HG03097 (cell line): ENCODE data around the gene ANK2.
"Not testable (repeated sequence)": the region's sequence is repeated elsewhere in the genome, so short reads cannot be mapped to it uniquely, and the experiment has no call there.

Experiments
- ATAC-seq: cut with Tn5 transposase; IDR thresholded peaks from one replicate; pipeline ENCODE4 v1.9.1; 2021; ENCODE audit not compliant: unreplicated experiment, low FRiP score

ANK2 gene

DNA sequence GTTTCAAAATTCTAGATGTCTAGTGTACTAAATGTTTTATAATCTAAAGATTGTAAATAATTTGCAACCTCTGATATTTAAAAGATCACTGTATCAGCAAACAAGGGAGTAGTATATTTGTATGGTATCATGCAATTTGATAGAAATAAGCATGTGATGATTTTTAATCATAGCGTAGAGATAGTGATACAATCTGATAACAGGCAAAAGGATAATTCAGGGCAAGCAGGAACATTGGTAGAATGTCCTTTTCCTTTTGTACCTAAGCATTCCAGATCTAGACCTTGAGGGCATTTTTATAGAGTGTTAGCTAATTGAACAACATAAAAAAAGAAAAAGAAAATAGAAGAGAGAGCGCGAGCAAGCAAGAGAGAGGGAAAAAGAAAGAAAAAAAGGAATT, 1.4 kb downstream of the ANK2 start:
- ATAC-seq, result no peak

DNA sequence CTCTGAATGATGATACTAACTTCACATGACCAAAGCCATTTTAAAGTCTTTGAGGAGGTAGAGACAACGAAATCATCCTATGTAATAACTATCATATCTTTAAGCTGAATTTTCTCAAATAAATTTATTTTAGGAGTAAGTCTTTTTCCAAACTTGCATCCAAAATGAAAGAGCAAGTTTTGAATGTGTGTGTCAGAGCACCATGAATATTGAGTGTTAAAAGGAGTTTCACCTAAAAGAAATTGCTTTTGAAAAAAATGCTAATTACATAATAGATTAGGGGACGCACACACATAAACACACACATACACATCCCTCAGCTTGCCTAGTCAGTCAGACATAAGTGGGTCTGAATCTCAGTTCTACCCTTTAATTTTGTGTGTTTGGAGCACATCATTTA, 1.9 kb downstream of the ANK2 start:
- no peak for ATAC-seq

DNA sequence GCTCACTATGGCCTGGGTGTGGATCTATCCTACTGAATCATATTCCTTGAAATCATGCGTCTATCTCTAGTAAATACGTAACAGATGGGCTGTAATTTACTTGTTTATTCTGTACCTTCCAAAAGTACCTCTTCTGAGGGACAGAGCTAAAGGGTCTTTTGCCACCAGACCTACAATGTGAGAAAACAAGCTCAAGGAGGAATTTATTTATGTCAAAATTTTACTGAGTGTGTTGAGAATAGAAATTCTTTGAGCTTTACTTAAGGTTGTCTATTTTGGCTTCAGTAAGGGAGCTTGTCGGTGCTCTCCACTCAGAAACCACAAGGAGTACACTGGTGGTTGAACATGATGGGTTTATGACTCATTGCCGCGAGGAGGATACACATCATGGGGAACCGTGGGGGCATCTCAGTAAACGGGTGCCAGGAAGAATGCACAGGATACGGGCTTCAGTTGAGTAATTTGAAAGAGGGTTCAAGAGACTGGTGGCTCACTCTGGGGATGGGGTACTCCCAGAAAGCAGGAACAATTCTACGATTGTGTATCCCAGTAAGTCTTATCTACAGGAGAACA, 3.0 kb downstream of the ANK2 start:
- ATAC-seq, result peak; percentile 74

DNA sequence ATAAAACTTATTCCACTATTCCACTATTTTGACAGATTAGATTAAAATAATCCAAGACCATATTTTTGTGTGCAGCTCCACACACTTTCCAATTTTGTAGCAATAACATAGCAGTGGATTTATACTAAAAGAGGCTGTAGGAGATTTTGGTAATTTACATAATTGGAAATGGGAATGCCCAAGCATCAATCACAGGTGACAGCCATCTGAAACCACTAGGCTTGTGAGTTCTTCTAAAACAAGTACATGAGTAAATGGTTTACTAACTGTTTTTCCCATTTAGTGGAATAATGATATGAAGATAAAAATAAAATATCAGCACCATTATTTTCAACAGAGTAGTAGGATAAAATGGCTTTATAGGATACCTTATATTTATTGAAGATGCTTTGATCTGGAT, 4.4 kb downstream of the ANK2 start:
- no peak for ATAC-seq

DNA sequence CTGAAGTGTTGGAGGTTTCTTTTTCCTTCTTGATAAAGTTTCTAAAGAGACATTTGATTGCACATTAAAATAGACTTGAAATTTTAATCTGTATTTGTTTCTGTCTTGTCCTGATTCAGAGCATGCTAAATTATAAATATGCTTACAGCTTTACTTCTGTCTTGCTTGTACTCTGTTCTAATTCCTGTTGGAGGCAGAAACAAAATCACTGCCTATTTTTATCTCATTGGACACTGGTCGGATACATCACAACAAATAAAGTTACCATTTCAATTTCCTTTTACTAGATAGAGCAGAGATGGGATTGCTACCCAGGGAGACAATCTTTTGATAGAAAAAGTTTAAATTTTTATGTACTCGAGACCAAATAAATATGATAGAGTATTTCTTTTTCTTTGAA, 6.9 kb downstream of the ANK2 start:
- no peak for ATAC-seq

DNA sequence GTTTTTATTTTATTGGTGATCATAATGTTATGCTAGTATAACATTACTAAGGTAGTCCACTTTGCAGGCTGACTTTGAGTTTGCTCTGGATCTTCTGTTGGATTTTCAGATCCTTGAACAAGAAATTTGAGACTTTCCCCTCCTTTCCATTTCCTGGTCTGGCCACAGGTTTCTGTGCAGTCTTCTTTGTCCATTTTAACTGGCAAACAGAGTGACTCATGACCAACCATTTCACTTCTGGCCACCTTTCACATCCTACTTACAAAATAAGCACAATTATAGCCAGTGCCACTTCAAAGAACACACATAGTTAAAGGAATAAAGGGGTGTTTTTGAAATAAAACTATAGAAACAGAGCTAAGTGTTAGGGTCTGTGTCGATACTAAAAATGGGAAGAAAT, 8.4 kb downstream of the ANK2 start:
- no peak for ATAC-seq

DNA sequence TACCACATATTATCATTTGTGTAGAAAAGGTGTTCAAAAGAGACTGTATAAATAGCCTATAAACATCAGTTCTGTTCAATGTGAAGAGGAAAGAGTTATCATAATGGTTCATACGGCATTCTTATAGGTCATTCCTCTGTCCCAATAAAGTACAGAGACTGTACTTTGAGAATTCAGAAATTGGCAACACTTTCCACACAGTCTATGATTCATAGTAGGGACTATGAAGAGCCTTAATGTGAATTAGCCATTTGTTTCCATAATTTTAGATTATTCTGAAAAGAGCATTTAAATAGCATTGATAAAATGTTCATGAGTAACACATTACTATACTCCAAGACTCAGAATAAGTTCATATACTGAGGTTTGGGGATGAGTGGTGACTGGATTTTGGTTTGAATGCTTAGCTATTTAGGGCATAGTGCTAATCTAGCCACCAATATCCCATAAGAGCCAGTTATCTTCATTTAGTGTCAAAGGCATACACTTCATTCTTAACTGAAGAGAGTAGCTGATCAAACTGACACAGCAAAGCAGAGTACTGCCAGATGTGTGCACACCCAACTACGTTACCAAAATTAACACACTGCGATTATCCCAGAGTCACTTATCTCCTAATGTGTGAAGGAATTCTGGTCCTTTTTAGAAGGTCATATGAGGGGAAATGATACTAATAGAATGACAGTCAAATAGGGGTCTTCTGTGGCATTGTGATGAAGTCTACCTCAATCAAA, 10.2 kb downstream of the ANK2 start:
- ATAC-seq, result no peak

DNA sequence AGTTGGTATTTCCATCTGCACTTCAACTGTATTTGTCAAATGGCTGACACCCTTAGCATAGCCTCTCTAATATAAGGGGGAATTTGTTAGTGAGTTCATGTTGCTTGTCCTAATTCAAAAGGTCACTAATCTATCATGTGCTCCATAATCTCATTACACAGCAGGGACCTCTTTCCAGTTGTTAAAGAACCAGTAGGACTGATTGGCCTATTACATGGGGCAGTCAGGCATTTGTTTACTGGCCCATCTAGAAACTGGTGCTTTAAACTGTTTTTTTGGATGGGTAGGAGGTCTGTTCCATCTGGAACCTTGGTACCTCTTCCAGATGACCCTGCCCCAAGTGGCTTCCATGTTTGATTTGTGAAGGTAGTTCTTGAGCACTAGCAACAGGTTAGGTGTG, 11.4 kb downstream of the ANK2 start:
- ATAC-seq, result no peak

DNA sequence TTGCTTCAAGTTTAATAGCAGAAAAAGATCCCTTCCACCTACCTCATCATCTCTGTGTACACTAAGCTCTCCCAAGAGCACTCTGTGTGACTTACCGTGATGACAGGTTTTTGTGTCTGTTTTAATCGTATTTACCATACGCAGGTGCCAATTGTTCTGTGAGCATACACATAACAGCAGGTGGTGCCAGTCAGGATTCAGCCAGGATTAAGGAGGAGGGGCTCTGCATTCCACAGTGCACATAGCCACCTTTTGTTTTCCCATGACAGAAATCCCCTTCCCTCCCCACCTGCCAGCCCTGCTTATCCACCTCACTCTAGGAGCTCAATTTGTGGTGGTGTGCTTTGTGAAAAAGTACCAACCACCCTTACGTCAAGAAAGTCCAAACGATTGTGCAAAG, 14.8 kb downstream of the ANK2 start:
- no peak for ATAC-seq

DNA sequence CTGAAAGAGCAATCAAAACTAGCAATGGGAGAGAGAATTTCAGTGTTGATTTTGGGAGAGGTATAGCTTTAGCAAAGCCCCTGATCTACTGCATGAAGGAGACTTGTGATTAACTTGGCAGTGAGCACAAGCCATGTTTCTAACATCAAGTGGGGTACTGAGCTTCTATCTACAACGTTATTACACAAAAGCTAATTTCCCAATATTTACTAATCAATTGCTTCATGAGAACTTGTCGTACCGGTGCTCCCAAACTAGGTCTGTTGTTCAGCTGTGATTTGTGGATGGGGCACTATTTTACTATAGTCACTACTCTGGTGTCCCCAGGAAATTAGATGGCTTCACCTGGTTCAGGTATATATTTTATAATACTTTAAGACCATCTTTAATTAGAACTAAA, 16.2 kb downstream of the ANK2 start:
- ATAC-seq, result no peak

DNA sequence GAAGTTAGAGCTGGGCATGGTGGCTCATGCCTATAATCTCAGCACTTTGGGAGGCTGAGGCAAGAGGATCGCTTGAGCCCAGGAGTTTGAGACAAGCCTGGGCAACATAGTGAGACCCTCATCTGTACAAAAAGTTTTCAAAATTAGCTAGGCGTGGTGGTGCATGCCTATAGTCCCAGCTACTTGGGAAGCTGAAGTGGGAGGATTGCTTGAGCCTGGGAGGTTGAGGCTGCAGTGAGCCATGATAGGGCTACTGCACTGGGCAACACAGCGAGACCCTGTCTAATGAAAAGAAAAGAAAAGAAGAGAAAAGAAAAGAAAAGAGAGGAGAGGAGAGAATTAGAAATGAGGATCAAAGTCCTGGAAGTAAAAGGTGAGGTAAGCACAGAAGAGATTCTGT, 19.3 kb downstream of the ANK2 start:
- not testable (repeated sequence) for ATAC-seq

DNA sequence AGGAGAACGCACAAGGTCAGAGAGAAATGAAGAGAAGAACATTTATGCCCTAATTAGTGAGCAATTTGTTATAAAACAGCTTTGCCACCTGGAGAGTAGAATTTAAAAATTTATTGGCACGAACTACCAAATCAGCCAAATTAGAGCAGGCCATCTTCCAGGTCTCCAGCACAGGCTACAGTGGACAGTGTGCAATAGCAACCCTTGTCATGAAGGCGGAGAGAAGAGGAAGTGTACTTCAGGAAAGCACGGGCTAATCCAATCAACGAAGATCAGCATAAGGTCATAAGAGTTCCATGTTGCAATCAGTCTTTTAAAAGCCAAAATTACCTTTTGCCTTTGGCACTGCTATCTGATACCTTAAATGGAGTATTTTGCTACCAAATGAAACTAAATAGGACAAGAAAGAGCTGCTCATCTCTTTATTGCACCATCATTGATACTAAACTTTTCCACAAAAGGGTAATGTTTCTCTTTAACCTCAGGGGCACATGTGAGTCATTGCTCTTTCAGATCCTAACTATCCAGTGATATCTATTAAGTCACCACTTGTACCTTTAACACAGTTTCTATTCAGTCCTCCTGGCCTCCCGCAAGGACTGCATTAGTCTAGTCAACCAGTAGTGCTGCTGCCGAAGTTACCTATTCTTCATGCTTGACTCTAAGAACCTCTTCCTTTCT, 19.9 kb downstream of the ANK2 start:
- ATAC-seq, result no peak

DNA sequence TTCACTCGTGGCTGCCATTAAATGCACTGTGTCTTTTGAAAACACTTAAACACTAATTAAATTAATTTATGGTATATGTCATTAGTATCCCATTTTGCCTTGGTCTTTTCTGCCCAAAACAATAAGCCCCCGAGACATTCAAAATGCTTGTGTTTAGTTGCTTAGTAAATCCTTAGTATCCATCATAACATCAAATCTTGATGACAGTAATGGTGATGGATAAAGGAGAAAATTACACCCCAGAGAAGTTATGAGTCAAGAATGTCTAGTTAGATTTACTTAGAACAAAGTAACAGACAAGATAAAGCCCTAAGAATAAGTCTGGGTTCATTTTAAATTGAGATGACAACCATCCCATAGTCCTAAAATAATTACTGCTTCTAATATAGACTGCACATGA, 21.3 kb downstream of the ANK2 start:
- no peak for ATAC-seq

DNA sequence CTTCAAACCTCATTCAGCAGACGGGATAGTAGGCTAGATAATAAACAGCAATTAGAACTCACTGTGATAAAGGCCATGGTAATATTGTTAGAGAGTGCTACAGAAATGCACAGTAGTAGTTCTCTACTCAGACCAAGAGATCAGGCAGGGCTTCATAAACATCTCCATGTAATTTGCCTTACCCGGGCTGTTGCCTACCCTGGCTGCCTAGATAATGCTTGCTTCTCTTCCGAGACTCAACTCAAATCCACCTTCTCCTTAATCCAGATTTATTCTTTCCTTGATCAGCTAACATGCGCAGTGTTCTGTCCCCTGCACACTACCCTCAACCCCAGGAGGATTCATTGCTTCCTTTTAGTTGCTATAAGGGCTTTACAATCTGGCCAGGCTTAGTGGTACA, 21.8 kb downstream of the ANK2 start:
- no peak for ATAC-seq

DNA sequence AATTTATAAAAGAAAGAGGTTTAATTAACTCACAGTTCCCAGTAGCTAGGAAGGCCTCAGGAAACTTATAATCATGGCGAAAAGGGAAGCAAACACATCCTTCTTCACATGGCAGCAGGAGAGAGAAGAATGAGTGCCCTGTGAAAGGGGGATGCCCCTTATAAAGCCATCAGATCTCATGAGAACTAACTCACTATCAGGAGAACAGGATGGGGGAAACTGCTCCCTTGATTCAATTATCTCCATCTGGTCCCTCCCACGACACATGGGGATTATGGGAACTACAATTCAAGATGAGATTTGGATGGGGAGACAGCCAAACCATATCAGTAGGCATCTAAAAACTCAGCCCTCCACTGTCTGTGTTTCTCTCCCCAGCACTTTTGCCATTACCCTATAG, 22.4 kb downstream of the ANK2 start:
- ATAC-seq, result no peak

DNA sequence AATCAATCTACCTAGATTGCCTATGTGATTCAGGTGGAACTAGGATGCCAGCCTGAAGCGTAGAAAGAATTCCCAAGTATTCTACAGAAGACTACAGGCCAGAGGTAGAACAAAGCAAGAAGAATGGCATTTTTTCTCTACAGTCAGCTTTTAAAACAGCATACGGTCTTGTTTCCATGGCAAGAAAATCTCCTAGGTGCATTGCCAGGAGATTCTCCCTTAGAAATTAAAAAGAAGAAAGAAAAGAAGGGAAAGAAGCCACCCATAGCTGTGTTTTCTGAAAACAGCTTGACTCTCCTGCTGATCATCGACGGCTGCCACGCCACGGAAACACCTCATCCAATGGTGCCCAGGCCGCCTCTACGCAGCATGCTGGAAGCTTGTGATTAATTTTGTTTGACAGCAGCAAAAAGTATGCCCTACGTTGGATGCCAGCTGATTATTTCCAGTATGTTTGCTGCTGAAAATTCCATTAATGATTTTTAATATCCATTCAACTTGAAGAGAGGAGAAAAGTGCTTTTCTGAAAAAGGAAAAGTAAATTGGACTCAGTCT, 24.1 kb downstream of the ANK2 start:
- no peak for ATAC-seq

DNA sequence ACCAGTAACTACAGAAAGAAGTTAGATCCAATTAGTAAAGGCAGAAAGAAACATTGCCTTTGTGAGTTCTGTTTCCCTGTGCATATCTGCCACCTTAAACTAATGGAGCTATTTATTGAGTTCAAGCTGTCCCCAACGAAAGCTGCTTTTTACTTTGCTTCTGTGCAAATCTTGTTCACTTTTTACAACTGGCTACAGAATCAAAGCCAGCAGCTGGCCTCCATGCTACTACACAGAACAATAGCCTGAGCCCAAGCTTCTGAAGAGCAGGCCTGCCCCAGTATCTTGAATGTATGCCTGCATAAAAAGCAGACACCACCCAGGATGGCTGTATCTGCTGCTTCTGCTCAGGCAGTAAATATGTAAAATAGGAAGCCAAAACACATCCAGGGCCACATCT, 28.1 kb downstream of the ANK2 start:
- ATAC-seq, result no peak

DNA sequence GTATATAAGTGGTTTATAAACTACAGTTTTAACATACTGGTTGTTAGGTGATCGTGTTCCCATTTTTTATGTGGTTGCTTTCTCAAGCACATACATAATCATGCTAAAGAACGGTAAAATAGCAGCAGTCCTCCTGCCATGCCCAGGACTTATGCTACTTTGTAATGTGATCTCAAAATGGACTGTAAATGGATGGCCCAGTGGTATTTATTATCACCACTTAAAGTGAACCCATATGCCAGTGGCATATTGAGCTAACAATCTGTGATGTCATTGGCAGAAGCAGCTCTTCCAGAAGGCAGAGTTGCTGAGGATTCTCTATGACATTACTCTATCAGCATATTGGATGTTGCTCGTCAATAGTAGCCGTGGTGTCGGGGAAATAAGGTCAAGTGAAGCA, 28.6 kb downstream of the ANK2 start:
- ATAC-seq, result no peak

DNA sequence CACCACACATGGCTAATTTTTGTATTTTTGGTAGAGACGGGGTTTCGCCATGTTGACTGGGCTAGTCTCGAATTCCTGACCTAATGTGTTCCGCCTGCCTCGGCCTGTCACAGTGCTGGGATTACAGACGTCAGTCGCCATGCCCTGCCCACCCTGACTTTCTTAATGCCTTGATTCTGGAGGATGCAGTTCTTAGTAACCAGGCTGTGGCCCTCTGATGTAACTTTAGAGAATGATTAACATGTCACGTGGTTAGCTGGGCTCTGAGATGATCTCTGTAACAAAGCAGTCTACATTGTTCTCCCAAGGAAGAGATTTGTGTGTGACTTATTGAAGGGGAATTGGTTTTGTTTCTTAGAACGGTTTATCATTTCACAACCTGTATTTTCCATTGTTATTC, 30.6 kb downstream of the ANK2 start:
- ATAC-seq, result no peak

DNA sequence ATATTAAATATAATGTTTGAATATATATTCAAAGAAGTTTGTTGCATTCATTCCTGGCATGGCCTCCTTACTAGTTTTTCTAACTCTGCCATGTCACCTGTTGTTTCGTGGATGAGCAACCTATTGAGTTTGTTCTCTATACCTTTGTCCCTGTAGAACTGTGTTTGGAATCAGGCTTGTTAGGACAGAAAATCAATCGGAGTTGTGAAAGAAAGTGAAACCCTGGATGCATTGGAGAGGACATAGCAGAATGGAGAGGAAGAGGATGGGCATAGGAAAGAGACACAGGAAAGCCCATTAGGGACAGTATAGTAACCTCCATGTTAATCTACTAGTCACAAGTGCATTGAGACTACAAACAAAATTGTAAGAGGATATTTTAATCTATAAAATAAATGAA, 31.2 kb downstream of the ANK2 start:
- no peak for ATAC-seq

DNA sequence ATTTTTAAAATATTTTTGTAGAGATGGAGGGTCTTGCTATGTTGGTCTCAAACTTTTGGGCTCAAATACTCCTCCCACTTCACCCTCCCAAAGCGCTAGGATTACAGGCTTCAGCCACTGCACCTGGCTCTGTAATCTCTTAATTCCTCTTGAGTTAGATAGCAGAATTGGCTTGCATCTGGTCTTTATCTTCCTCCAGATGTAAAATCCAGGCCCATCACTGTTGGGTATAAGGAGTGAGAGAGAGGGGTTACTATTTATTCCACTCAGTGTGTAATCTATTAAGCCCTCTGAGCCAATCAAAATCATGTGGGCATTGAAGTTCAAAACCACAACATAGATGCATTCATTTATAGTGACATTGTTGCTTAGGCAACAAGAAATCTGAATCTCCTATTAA, 33.9 kb downstream of the ANK2 start:
- ATAC-seq, result no peak

DNA sequence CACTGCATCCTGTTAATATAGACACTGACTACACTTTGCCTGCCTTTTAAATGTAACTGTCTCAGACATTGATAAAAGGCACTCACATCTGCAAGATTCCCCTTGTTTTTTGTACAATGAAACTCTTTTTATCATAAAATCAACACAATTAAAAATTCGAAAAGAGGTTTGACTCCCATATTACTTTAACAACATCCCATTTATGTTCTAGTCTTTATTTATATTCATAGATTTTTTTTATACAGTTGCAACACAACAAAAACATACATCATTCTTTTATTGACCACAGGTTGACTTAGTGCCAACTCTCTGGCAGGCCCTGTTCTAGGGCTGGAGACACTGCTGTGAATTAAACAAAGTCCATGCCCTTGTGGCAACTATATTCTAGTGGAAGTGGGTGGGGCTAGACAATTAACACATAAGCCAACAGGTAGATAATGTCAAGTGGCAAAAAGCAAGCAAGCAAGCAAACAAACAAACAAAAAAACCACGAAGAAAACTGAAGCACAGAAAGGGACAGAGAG, 36.8 kb downstream of the ANK2 start:
- ATAC-seq, result no peak
